Vagina (tissue), 2 donors: ENCODE results near the gene C6orf62. TPM values are rescaled to one million over a fixed set of nuclear protein-coding genes. Genes with fewer than 3 reads are reported as not detected.
A peak's percentile ranks its signal among the peaks of the same experiment; 100 is the strongest.

Experiments
- DNase-seq, 2 donors: peaks; one replicate each; pipeline ENCODE4 v3.0.0-alpha.2; 2017; ENCODE audit errors: extremely low spot score in 2 of 2
- H3K27ac ChIP-seq: fragments of 200-600 bp; sonication (generic); one replicate; pipeline ENCODE4 v1.5.1; 2019
- H3K27me3 ChIP-seq: fragments of 200-600 bp; sonication (generic); one replicate; pipeline ENCODE4 v1.5.1; 2019
- H3K36me3 ChIP-seq, 2 donors: fragments of 200-600 bp; sonication (generic); one replicate each; pipeline ENCODE4 v1.5.1; 2017 to 2019
- H3K4me1 ChIP-seq: fragments of 200-600 bp; sonication (generic); one replicate; pipeline ENCODE4 v1.5.1; 2019
- H3K4me3 ChIP-seq, 2 donors: fragments of 200-600 bp; sonication (generic); 1 replicate in 1 of 2; 2 replicates in 1 of 2; pipeline ENCODE4 v1.5.1; 2016 to 2019
- H3K9me3 ChIP-seq: fragments of 200-600 bp; sonication (generic); one replicate; pipeline ENCODE4 v1.5.1; 2019
- POLR2A ChIP-seq, 2 donors: fragments of 450-650 bp; IDR thresholded peaks; one replicate each; pipeline ENCODE4 v1.6.1; 2017; ENCODE audit warnings: antibody characterized with exemption in 2 of 2, mild to moderate bottlenecking in 2 of 2, moderate library complexity in 2 of 2
- POLR2AphosphoS5 ChIP-seq, 2 donors: sonication (generic); formaldehyde crosslinking; IDR thresholded peaks; one replicate each; pipeline ENCODE4 v1.9.0; 2017; ENCODE audit warnings: antibody characterized with exemption in 2 of 2, mild to moderate bottlenecking in 2 of 2, low read depth in 1 of 2; ENCODE audit not compliant: insufficient read depth in 1 of 2
- intact Hi-C: fragments of 100-400 bp; cut with DNase I; formaldehyde crosslinking; loops from one replicate; pipeline ENCODE4 v1.15.1; 2023
- total RNA-seq: library from RNA; depleted of rRNA; stranded (reverse); fragments of >200 nt; gene quantifications from one replicate; pipeline ENCODE4 v1.2.3, GENCODE V29; 2016
- TF ChIP-seq, protein P1 (sequence below), 3 experiments: fragments of 450-650 bp in 2 of 3; fragments of 200-600 bp in 1 of 3; sonication (generic) in 1 of 3; IDR thresholded peaks; one replicate each; pipeline ENCODE4 v1.5.1; 2017 to 2019; ENCODE audit warnings: antibody characterized with exemption in 3 of 3, mild to moderate bottlenecking in 2 of 3, moderate library complexity in 2 of 3

C6orf62 gene
- total RNA-seq, 1 donor from 2014 or later: 45.2 TPM

DNA sequence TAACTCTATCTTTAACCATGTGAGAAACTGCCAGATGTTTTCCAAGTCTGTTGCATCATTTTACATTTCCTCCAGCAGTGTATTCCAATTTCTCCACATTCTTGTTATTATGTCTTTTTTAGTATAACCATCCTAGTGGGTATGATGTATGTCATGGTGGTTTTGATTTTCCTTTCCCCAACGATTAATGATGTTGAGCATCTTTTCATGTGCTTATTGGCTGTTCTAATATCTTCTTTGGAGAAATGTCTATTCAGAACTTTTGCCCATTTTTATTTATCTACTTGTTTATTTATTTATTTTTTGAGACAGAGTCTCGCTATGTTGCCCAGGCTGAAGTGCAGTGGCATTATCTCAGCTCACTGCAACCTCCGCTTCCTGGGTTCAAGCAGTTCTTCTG is 4.3 kb upstream of the C6orf62 start:
- no peak overlapping the region for H3K4me3 ChIP-seq
- no peaks in the 10 kb centered on the region for H3K27me3 ChIP-seq
- peaks cover 14% of the 10 kb centered on the region for H3K4me1 ChIP-seq
- no peak overlapping the region for H3K27ac ChIP-seq
- H3K9me3 ChIP-seq: no peaks in the 10 kb centered on the region
- DNase-seq: no peak
- TF ChIP-seq POLR2AphosphoS5 (IDR thresholded peaks at IDR 0.05; ENCODE audit: insufficient read depth in 1 of 2, low read depth in 1 of 2): no peak
- TF ChIP-seq, protein P1, sequence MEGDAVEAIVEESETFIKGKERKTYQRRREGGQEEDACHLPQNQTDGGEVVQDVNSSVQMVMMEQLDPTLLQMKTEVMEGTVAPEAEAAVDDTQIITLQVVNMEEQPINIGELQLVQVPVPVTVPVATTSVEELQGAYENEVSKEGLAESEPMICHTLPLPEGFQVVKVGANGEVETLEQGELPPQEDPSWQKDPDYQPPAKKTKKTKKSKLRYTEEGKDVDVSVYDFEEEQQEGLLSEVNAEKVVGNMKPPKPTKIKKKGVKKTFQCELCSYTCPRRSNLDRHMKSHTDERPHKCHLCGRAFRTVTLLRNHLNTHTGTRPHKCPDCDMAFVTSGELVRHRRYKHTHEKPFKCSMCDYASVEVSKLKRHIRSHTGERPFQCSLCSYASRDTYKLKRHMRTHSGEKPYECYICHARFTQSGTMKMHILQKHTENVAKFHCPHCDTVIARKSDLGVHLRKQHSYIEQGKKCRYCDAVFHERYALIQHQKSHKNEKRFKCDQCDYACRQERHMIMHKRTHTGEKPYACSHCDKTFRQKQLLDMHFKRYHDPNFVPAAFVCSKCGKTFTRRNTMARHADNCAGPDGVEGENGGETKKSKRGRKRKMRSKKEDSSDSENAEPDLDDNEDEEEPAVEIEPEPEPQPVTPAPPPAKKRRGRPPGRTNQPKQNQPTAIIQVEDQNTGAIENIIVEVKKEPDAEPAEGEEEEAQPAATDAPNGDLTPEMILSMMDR (IDR thresholded peaks at IDR 0.05): no peak
- TF ChIP-seq POLR2A (IDR thresholded peaks at IDR 0.05): no peak
- no peaks in the 10 kb centered on the region for H3K36me3 ChIP-seq
- intact Hi-C loops: no loop called here

DNA sequence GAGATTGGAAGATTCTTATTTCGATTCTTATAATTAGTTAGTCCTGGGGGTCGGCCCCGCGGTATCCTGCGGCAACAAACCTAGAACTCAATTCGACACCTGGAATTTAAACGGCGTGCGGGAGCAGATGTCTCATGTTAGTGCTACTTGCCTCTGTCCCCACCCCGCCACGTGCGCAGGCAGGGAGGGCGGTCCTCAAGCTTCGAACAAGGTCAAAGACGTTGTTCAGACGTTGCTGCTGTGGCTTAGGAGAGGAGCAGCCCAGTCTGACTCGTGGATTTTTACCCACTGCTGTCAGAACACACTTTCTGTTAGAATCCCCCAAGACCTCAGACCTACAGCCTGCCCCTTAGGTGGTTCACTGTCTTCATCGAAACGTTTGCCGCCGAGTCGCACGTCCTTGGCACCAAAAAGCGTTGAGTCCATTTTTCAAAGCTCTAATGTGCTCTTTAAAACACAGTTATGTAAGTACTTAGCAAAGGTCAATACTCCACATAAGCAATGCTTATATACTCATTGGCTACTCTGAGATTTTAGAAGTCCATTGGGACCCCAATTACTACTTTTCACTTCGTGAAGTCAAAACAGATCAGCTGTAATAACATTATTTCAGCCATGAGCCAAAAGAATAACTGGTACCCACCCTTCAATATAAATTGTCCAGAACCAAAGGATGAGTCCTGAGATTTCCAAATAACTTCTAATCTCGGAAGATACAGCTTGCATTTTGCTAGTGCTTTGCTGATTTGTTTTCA is 2.7 kb upstream of the C6orf62 start:
- no peaks in the 10 kb centered on the region for H3K36me3 ChIP-seq
- intact Hi-C loops: loop anchor here (2.0 kb wide), 1 partner anchor 55 kb away; the partner anchor contains the start of genes ACOT13 and TDP2
- H3K27me3 ChIP-seq: no peaks in the 10 kb centered on the region
- no peaks in the 10 kb centered on the region for H3K9me3 ChIP-seq
- TF ChIP-seq POLR2A (IDR thresholded peaks at IDR 0.05): peak in 1 of 2 donors; percentile 50
- peak in 1 of 2 donors; percentile 86 for TF ChIP-seq POLR2AphosphoS5 (IDR thresholded peaks at IDR 0.05; ENCODE audit: insufficient read depth in 1 of 2, low read depth in 1 of 2)
- TF ChIP-seq, protein P1 (IDR thresholded peaks at IDR 0.05): no peak
- peaks cover 24% of the 10 kb centered on the region for H3K4me1 ChIP-seq
- peak overlapping the region; percentile 99 for H3K27ac ChIP-seq
- DNase-seq: no peak
- H3K4me3 ChIP-seq: peak overlapping the region; percentile 60 to 93

DNA sequence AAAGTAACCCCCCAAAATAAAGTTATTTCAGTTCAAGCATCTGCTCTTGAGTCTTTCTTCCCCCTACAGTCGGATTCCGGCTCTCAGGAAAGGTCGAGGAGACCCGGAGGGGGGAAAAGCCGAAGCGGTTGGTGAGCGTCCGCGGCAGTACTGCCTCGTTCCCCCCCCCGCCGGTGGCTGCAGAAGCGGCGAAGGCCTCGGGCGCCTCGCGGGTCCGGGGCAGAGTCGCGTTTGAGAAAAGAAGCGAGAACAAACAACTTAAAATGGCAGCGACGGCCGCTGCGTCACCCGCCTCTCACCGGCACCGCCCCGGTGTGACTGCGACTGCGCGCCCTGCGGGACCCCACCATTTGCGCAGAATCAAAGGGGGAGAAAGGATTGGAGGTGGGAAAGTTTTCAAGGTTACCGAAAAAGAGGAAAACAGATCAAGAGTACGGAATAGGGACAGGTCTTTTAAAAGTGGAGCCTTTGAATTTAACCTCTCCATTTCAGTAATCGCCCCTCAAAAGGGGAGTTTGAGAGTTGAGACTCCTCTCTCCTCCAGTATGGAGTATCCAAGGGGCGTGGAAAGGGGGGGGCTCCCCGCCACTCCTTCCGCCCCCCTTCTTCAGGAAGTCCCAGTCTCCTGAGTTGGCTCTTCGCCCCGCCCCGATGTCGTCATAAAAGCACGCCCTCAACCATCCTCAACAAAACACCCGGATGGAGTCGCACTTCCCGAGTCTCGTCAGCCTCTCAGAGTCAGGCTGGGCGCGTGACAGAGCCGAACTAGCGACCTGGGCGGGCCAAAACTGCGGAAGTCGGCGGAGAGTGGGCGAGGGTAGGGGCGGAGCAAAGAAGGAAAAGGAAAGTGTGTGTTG is 1.9 kb upstream of the C6orf62 start:
- TF ChIP-seq POLR2AphosphoS5 (IDR thresholded peaks at IDR 0.05; ENCODE audit: insufficient read depth in 1 of 2, low read depth in 1 of 2): peak; percentile 97 to 100
- TF ChIP-seq, protein P1 (IDR thresholded peaks at IDR 0.05): peak in 1 of 3 experiments; percentile 17
- TF ChIP-seq POLR2A (IDR thresholded peaks at IDR 0.05): peak; percentile 81 to 100
- Histone ChIP-seq H3K36me3 (peaks cover 0 to 6% of the 10 kb centered on the region in 2 donors), H3K27me3 (no peaks in the 10 kb centered on the region), H3K27ac (peak overlapping the region; percentile 99), H3K4me3 (peak overlapping the region; percentile 60 to 93), H3K9me3 (no peaks in the 10 kb centered on the region), H3K4me1 (peaks cover 32% of the 10 kb centered on the region)
- DNase-seq: peak; percentile 99 to 100
- intact Hi-C loops: loop anchor here (2.0 kb wide), 1 partner anchor 54 kb away; the partner anchor contains the start of genes ACOT13 and TDP2

DNA sequence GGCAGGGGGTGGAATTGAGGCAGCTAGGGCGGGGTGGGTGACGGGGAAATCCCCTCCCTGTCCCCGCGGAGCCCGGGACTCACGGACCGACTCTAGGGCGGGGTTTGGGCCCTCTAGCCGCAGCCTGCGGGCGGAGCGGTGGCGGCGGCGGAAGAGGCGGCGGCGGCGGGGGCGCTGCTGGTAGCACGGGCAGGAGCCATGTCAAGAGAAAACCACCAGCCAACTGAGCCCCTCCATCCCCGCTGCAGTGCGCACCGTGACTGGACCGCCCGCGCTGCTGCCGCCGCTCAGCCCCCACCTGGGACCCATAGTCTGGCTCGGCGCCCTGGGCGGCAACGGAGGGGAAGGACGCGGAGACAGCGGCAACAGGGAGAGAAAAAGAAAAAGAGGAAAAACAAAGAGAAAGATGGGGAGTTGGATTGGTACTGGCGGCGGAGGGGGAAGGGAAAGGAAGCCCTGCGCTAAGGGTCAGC is 1.2 kb upstream of the C6orf62 start:
- peaks cover 0 to 11% of the 10 kb centered on the region in 2 donors for H3K36me3 ChIP-seq
- DNase-seq: peak in 1 of 2 donors; percentile 89

More for the DNA sequence above, 1.2 kb upstream of the C6orf62 start:
- peak overlapping the region; percentile 99 for H3K27ac ChIP-seq
- H3K9me3 ChIP-seq: no peaks in the 10 kb centered on the region
- H3K27me3 ChIP-seq: no peaks in the 10 kb centered on the region
- intact Hi-C loops: loop anchor here (2.0 kb wide), 1 partner anchor 53 kb away; the partner anchor contains the start of genes ACOT13 and TDP2
- H3K4me3 ChIP-seq: peak overlapping the region; percentile 60 to 93
- H3K4me1 ChIP-seq: peaks cover 39% of the 10 kb centered on the region
- TF ChIP-seq, protein P1 (IDR thresholded peaks at IDR 0.05): no peak
- TF ChIP-seq POLR2AphosphoS5 (IDR thresholded peaks at IDR 0.05; ENCODE audit: insufficient read depth in 1 of 2, low read depth in 1 of 2): no peak
- no peak for TF ChIP-seq POLR2A (IDR thresholded peaks at IDR 0.05)
